Mucosa of stomach (tissue), 1 donor: Measurements from ENCODE around the gene MLXIPL.
"Not testable (repeated sequence)": the region's sequence is repeated elsewhere in the genome, so short reads cannot be mapped to it uniquely, and the experiment has no call there.

Experiments used
- H3K27me3 ChIP-seq: one replicate; pipeline ENCODE4 v1.7.0; 2013; ENCODE audit warnings: mild to moderate bottlenecking, low read length; ENCODE audit not compliant: control insufficient read depth, insufficient read depth
- H3K36me3 ChIP-seq: one replicate; pipeline ENCODE4 v1.7.0; 2013; ENCODE audit warnings: low read length; ENCODE audit not compliant: control insufficient read depth, insufficient read depth
- H3K4me1 ChIP-seq: one replicate; pipeline ENCODE4 v1.7.0; 2013; ENCODE audit warnings: mild to moderate bottlenecking, low read length; ENCODE audit not compliant: control insufficient read depth, insufficient read depth
- H3K4me3 ChIP-seq: one replicate; pipeline ENCODE4 v1.7.0; 2013; ENCODE audit warnings: low read length
- H3K9ac ChIP-seq: one replicate; pipeline ENCODE4 v1.7.0; 2013; ENCODE audit warnings: mild to moderate bottlenecking, low read length, moderate library complexity
- H3K9me3 ChIP-seq: one replicate; pipeline ENCODE4 v1.7.0; 2013; ENCODE audit warnings: mild to moderate bottlenecking, low read length, moderate library complexity; ENCODE audit not compliant: control insufficient read depth
- donor health status: Pancreatic carcinoma.

MLXIPL gene

GRCh38 chr7:73623798-73624668 lies at the start of gene MLXIPL:
TSS of gene MLXIPL (minus strand) at chr7:73624522. CDS start at chr7:73624492, 30 bp downstream.
- H3K4me1 ChIP-seq: peaks cover 17% of the 10 kb centered on the region
- no peak within 1 kb of the TSS for H3K4me3 ChIP-seq
- no peaks in the 10 kb centered on the region for H3K36me3 ChIP-seq
- peaks cover 55% of the 10 kb centered on the region for H3K27me3 ChIP-seq
- no peaks in the 10 kb centered on the region for H3K9me3 ChIP-seq
- peak within 1 kb of the TSS; percentile 41 for H3K9ac ChIP-seq

- peaks cover 7% of the 10 kb centered on the region for H3K27me3 ChIP-seq
- H3K4me3 ChIP-seq: no peak overlapping the region
- H3K9ac ChIP-seq: no peak overlapping the region
- peaks cover 7% of the 10 kb centered on the region for H3K4me1 ChIP-seq
- H3K9me3 ChIP-seq: no peaks in the 10 kb centered on the region
- no peaks in the 10 kb centered on the region for H3K36me3 ChIP-seq
Observed at GRCh38 chr7:73671857-73672445, 47.6 kb upstream of the MLXIPL start.

- H3K9ac ChIP-seq: no peak overlapping the region
- H3K4me1 ChIP-seq: peaks cover 7% of the 10 kb centered on the region
- no peak overlapping the region for H3K4me3 ChIP-seq
- H3K9me3 ChIP-seq: no peaks in the 10 kb centered on the region
- H3K36me3 ChIP-seq: no peaks in the 10 kb centered on the region
- peaks cover 7% of the 10 kb centered on the region for H3K27me3 ChIP-seq
Observed at GRCh38 chr7:73671322-73671661, 47.0 kb upstream of the MLXIPL start.

GRCh38 chr7:73669858-73670385 lies 45.6 kb upstream of the MLXIPL start:
- Histone ChIP-seq H3K4me1 (peaks cover 7% of the 10 kb centered on the region), H3K4me3 (no peak overlapping the region), H3K9me3 (no peaks in the 10 kb centered on the region), H3K27me3 (peaks cover 7% of the 10 kb centered on the region), H3K9ac (no peak overlapping the region), H3K36me3 (no peaks in the 10 kb centered on the region)

GRCh38 chr7:73669288-73669701 lies 45.0 kb upstream of the MLXIPL start:
- Histone ChIP-seq H3K9ac (no peak overlapping the region), H3K4me3 (no peak overlapping the region), H3K4me1 (peaks cover 7% of the 10 kb centered on the region), H3K36me3 (no peaks in the 10 kb centered on the region), H3K27me3 (peaks cover 7% of the 10 kb centered on the region), H3K9me3 (no peaks in the 10 kb centered on the region)

- Histone ChIP-seq H3K9ac (peak overlapping the region; percentile 43), H3K4me1 (peaks cover 7% of the 10 kb centered on the region), H3K4me3 (no peak overlapping the region), H3K36me3 (no peaks in the 10 kb centered on the region), H3K27me3 (peaks cover 7% of the 10 kb centered on the region), H3K9me3 (no peaks in the 10 kb centered on the region)
Observed at GRCh38 chr7:73668886-73669230, 44.5 kb upstream of the MLXIPL start.

- peaks cover 7% of the 10 kb centered on the region for H3K4me1 ChIP-seq
- no peaks in the 10 kb centered on the region for H3K9me3 ChIP-seq
- peaks cover 7% of the 10 kb centered on the region for H3K27me3 ChIP-seq
- H3K4me3 ChIP-seq: no peak overlapping the region
- H3K9ac ChIP-seq: peak overlapping the region; percentile 43
- H3K36me3 ChIP-seq: no peaks in the 10 kb centered on the region
Observed at GRCh38 chr7:73668103-73668885, 44.0 kb upstream of the MLXIPL start.

GRCh38 chr7:73667344-73668102 lies 43.2 kb upstream of the MLXIPL start, which contains the start of gene VPS37D:
TSS of gene VPS37D (plus strand) at chr7:73667831. CDS start at chr7:73667959, 128 bp downstream.
- peak within 1 kb of the TSS; percentile 43 for H3K9ac ChIP-seq
- H3K36me3 ChIP-seq: no peaks in the 10 kb centered on the region
- peaks cover 7% of the 10 kb centered on the region for H3K4me1 ChIP-seq
- no peak within 1 kb of the TSS for H3K4me3 ChIP-seq
- H3K27me3 ChIP-seq: peaks cover 9% of the 10 kb centered on the region
- H3K9me3 ChIP-seq: no peaks in the 10 kb centered on the region

- Histone ChIP-seq H3K4me3 (no peak overlapping the region), H3K9me3 (no peaks in the 10 kb centered on the region), H3K27me3 (peaks cover 5% of the 10 kb centered on the region), H3K4me1 (no peaks in the 10 kb centered on the region), H3K9ac (no peak overlapping the region), H3K36me3 (no peaks in the 10 kb centered on the region)
Observed at GRCh38 chr7:73663033-73663432, 38.7 kb upstream of the MLXIPL start.

GRCh38 chr7:73660594-73660993 lies 36.3 kb upstream of the MLXIPL start:
- not testable (repeated sequence) for H3K9me3 ChIP-seq, H3K4me1 ChIP-seq, H3K9ac ChIP-seq, H3K27me3 ChIP-seq, H3K4me3 ChIP-seq, H3K36me3 ChIP-seq

- Histone ChIP-seq H3K9ac (no peak overlapping the region), H3K36me3 (no peaks in the 10 kb centered on the region), H3K9me3 (no peaks in the 10 kb centered on the region), H3K27me3 (peaks cover 5% of the 10 kb centered on the region), H3K4me3 (no peak overlapping the region), H3K4me1 (no peaks in the 10 kb centered on the region)
Observed at GRCh38 chr7:73659983-73660382, 35.7 kb upstream of the MLXIPL start.
